GM18870 (cell line): ENCODE results near the gene SOX6.
"Not testable (repeated sequence)": the region's sequence is repeated elsewhere in the genome, so short reads cannot be mapped to it uniquely, and the experiment has no call there.

ENCODE experiments used
- ATAC-seq: cut with Tn5 transposase; IDR thresholded peaks from one replicate; pipeline ENCODE4 v1.9.1; 2021; ENCODE audit warnings: moderate library complexity; ENCODE audit not compliant: unreplicated experiment

Gene SOX6

DNA sequence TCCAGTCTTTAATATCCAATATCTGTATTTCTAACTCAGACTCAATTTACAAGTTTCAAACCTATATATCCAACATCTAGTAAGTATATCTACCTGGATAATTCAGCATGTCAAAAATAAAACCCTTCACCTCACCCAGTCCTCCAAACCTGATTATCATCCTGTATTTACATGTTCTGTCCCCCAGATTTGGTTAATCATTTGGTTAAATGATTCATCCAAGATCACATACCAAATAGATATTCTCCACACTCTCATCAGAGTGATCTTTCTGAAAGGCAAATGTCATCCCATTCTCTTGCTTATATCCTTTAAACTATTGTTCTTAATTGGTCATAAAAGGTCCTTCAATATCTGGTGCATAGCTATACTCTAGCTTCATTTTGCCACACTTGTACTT lies 199.0 kb downstream of the SOX6 start:
- ATAC-seq, result no peak

DNA sequence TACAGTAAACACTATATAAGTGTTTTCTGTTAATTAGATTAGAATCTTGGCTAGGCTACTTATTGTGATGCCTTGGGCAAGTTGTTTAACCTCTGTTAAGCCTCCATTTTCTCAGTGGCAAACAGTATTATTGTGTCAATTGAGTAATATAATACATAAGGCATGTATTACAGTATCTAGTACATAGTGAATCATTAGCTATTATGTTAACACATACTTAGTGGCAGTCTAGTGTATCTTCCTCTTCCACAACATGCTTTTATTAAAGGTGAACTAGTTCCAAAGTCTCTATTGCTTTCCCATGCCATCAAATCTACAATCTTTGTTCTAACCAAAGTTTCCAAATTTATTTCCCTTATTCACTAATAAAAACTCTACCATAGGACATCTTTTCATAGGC lies 200.9 kb downstream of the SOX6 start:
- ATAC-seq, result no peak

DNA sequence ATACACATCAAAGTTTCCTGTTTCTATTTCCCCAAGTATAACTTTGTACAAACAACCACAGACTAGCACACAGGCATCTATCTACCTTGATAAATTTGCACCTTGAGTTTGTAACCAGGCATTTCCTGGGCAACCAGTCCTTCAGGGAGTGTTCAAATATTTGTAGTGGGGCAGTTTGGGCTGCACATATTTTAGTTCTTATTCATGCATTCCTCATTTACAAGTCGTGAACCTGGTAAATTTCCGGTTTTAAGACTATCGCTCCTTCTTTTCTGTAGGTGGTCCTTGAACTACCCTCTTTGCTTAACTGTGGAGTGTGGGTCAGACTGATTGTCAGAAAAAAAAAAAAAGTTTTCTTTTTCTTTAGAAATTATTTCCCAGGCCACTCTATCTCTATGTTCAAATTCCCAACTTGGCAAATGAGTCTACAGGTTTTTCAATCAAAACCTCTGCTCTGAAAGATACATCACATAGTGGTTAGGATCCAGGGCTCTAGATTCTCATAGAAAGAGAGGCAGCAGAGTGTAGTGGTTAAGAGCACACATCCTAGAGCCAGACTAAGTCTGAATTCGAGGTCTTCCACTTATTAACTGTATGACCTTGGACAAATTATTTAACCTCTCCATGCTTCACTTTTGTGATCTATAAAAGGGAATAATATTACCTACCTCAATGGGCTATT lies 201.5 kb downstream of the SOX6 start:
- no peak for ATAC-seq

- ATAC-seq, result no peak
Observed at GRCh38 chr11:16153951-16154350, 202.4 kb downstream of the SOX6 start.

- ATAC-seq, result no peak
Observed at GRCh38 chr11:16151138-16151537, 205.2 kb downstream of the SOX6 start.

- no peak for ATAC-seq
Observed at GRCh38 chr11:16149476-16149875, 206.9 kb downstream of the SOX6 start.

GRCh38 chr11:16148301-16148931 lies 207.9 kb downstream of the SOX6 start:
- ATAC-seq, result no peak

DNA sequence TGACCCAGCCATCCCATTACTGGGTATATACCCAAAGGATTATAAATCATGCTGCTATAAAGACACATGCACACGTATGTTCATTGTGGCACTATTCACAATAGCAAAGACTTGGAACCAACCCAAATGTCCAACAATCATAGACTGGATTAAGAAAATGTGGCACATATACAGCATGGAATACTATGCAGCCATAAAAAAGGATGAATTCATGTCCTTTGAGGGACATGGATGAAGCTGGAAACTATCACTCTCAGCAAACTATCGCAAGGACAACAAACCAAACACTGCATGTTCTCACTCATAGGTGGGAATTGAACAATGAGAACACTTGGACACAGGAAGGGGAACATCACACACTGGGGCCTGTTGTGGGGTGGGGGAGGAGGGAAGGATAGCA lies 209.4 kb downstream of the SOX6 start:
- ATAC-seq, result not testable (repeated sequence)

DNA sequence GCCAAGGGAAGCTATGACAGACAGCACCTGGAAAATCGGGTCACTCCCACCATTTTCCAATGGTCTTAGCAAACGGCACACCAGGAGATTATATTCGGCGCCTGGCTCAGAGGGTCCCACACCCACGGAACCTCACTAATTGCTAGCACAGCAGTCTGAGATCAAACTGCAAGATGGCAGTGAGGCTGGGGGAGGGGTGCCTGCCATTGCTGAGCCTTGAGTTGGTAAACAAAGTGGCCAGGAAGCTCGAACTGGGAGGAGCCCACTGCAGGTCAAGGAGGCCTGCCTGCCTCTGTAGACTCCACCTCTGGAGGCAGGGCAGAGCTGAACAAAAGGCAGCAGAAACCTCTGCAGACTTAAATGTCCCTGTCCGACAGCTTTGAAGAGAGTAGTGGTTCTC lies 214.7 kb downstream of the SOX6 start:
- not testable (repeated sequence) for ATAC-seq

- not testable (repeated sequence) for ATAC-seq
Observed at GRCh38 chr11:16141162-16141561, 215.2 kb downstream of the SOX6 start.

DNA sequence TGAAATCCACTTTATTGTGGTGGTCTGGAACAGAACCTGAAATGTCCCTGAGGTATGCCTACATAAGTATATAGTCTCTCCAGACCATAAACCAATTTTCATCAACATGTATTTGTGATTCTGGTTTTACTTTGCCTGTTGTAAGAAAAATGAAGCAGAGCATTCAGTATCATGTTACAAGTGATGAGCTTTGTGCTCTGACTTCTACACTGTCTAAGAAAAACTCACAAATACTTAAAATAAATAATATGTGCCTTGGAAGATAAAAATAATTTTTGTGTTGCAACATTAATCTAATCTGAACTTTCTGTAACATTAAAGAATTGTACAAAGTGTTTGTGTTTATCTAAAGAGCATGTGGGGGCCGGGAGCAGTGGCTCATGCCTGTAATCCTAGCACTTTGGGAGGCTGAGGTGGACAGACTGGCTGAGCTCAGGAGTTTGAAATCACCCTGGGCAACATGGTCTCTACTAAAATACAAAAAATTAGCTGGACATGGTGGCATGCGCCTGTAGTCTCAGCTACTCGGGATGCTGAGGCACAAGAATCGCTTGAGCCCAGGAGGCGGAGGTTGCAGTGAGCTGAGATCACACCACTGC lies 219.5 kb downstream of the SOX6 start:
- no peak for ATAC-seq

DNA sequence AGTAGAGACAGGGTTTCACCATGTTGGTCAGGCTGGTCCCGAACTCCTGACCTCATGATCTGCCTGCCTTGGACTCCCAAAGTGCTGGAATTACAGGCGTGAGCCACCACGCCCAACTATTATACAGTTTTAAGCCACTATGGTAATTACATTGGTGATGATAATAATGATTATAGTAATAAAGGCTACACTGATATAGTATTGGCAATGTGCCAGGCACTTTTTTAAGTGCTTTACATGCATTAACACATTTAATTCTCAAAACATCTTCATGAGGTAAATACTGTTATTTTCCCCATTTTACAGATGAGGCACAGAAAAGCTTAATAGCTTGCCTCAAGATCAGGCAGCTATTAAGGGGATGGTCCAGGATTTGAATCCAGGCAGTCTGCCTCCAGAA lies 222.5 kb downstream of the SOX6 start:
- ATAC-seq, result no peak

DNA sequence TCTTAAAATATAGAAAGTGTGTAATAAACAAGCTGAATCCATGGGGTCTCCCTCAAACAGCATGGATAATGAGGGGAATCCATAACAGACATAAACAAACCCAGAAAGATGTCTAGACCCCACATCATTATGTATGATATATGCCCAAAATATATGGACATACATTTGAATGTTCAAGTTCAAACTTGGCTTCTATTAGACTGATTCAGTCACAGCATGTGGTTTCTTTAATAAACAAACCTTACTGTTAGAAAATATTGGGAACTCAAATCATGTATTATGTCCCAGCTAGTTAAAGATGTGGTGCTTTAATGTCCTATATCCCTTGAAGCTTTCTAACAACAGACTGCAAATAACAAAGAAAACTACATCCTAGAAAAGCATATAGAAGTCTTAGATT lies 228.6 kb downstream of the SOX6 start:
- ATAC-seq, result no peak

DNA sequence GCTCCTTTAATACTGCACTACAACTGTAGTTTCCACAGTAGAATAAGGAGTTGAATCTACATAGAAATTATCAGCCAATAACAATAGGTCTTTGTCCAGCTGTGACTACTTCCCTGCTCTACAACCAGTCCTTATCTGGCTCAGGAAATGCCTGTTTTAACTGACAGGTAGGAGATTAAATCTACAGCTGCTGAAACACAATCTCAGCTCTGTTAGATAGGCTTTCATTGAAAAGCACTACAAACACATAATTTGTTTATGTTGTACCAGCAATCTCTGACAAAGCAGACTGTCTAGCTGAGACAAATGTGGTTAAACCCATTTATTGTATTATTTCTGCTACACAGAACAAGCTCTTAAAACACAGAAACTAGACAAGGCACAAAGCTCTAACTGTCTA lies 230.0 kb downstream of the SOX6 start:
- ATAC-seq, result no peak

- no peak for ATAC-seq
Observed at GRCh38 chr11:16125796-16126195, 230.6 kb downstream of the SOX6 start.

DNA sequence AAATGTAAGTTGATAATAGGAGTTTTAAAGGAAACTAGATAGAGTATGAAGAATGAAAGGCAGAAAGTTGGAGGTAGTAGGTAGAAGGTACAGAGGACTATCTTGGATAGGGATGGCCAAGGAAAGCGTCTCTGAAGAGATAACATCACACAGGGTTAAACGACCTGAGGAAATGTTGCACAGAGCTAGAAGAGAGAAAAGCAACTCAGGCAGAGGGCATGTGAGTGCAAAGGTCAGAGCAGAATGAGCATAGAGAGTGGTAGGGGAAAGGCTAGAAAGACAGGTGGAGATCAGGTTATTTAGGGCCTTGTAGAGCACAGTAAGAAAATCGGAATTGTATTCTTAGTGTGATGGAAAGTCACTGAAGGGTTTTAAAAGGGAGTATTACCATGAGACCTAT lies 232.0 kb downstream of the SOX6 start:
- no peak for ATAC-seq

- ATAC-seq, result no peak
Observed at GRCh38 chr11:16121853-16122252, 234.5 kb downstream of the SOX6 start.

DNA sequence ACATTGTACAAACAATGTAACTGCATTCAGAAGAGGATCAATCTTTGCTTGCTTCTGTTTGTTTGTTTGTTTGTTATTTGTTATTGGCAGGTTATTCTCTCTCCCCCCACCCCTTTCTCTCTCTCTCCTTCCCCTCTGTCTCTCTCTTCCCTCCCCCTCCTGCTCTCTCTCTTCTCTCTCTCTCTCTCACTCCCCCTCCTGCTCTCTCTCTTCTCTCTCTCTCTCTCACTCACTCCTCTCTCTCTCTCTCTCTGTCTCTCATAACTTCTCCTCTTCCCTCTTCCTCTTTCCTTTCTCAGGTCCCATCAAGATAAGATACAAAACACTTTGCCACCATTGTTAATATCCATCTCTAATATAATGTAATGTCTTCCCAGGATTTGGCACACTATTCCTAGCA lies 236.3 kb downstream of the SOX6 start:
- no peak for ATAC-seq

DNA sequence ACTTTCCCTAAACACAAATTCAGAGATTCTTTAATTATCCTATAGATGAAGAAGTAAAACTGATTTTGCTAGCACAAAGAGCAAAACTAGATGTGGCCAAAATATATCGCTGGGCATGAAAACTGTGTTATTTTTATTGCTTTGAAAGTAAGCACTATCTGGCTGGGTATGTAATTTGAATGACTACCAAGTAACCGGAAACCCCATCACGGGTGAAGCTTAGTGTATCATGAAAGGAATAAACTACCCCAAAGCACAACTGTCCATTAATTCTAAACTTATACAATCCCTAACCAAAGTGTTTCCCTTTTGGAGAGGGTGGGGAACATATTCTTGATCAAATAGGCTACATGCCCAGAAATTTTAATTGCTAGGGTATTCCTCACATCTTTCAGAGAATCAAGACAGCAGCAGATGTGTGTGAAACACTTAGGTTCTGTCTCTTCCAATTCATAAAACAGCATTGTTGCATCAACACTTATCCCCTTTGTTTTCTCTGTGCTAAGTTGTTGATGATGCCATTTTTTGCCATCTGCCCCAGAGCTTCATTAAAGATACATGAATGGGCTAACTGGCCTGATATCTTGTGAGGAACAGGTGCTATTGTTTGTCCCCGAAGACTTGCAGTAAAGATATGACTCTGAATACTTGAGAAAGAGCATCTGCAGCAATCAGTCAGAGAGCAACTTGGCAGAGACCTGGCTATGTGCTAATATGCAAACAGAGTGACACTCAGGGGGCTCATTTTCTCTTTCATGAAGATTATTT lies 238.2 kb downstream of the SOX6 start:
- no peak for ATAC-seq

DNA sequence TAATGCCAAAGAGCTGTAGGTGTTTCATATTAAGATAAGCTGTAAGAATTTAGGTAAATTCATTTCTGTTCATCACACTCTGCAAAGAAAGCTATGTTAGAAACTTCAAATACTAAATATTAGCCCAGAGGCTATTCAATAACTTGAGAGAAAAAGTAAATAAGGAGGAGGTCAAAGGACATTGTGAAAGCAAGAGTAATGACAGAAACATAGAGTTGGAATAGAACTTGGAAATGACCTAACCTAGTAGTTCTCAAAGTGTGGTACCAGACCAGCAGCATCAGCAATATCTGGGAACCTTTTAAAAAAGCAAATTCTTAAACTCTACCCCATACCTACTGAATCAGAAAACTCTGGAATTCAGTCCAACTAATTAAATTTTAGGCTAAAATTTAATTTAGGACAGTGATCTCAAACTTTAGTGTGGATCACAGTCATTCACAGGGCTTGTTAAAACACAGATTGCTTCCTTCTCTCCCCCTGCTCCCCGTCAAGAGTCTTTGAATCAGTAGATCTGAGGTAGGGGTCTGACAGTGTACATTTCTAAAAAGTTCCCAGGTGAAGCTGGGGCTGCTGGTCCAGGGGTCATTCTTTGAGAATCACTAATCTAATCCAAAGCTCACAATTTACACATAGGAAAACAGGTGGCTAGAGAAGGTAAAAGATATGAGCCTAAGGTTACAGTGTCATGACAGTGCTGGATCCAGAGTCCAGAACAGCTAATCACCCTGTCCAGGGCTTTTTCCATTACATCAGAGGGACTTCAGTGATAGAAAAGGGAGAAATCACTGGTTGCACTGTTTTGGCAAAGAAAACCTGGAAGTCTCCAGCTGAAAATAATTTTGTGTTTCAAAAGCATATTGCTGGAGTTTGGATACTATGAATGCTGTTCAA lies 241.1 kb downstream of the SOX6 start:
- ATAC-seq, result no peak

DNA sequence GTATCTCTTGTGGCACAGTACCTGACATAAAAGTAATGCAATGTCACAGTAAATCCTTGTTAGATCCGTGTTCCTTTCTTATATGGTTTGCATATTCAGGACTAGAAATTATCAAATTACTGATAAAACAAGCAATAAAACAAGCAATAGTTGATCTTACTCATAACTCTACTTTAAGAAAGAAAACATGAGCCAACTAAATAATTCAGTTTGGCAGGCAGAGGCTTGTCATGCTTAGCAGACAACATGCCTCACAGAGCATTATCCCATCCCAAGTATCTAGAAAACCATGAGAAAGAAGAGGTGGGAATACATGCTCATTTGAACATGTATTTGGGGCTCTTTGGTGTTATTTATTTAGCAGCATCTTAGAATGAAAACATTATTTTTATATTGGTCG lies 241.9 kb downstream of the SOX6 start:
- ATAC-seq, result no peak
